GM23338 (cell line): ENCODE measurements around the gene CADM4.

Experiments
- CREB1 ChIP-seq: fragments of 250-450 bp; sonication (Bioruptor Pico); IDR thresholded peaks from 2 replicates; pipeline ENCODE4 v1.5.0; 2020; ENCODE audit warnings: low read depth, mild to moderate bottlenecking, moderate library complexity
- EZH2 ChIP-seq: fragments of 200-600 bp; sonication (generic); IDR thresholded peaks from one replicate; pipeline ENCODE4 v1.8.0; 2017; ENCODE audit warnings: antibody characterized with exemption, mild to moderate bottlenecking, low read depth; ENCODE audit not compliant: unreplicated experiment
- EZH2phosphoT487 ChIP-seq: fragments of 200-600 bp; sonication (generic); IDR thresholded peaks from one replicate; pipeline ENCODE4 v1.8.1; 2018; ENCODE audit warnings: antibody characterized with exemption; ENCODE audit not compliant: unreplicated experiment
- NANOG ChIP-seq: IDR thresholded peaks from 2 replicates; pipeline ENCODE4 v1.6.1; 2016; ENCODE audit warnings: antibody characterized with exemption, borderline replicate concordance
- POLR2AphosphoS5 ChIP-seq: IDR thresholded peaks from 2 replicates; pipeline ENCODE4 v1.6.1; 2016; ENCODE audit warnings: antibody characterized with exemption, low read depth
- STAT1 ChIP-seq: IDR thresholded peaks from one replicate; pipeline ENCODE4 v1.6.1; 2016; ENCODE audit warnings: antibody characterized with exemption; ENCODE audit not compliant: unreplicated experiment
- ZNF331 ChIP-seq: fragments of 250-450 bp; sonication (Bioruptor Pico); IDR thresholded peaks from 2 replicates; pipeline ENCODE4 v1.5.0; 2020; ENCODE audit warnings: low read depth, mild to moderate bottlenecking, moderate library complexity
- TF ChIP-seq, protein P1 (sequence below), 2 experiments: fragments of 200-600 bp in 1 of 2; sonication (generic) in 1 of 2; conservative IDR thresholded peaks; 2 replicates each; pipeline versions ENCODE4 v1.5.1 to v1.6.1; 2016 to 2017; ENCODE audit warnings: antibody characterized with exemption in 2 of 2, low read depth in 2 of 2, mild to moderate bottlenecking in 2 of 2, moderate library complexity in 1 of 2
- TF ChIP-seq, protein P2 (sequence below): IDR thresholded peaks from one replicate; pipeline ENCODE4 v1.6.1; 2018; ENCODE audit warnings: antibody characterized with exemption; ENCODE audit not compliant: unreplicated experiment

DNA sequence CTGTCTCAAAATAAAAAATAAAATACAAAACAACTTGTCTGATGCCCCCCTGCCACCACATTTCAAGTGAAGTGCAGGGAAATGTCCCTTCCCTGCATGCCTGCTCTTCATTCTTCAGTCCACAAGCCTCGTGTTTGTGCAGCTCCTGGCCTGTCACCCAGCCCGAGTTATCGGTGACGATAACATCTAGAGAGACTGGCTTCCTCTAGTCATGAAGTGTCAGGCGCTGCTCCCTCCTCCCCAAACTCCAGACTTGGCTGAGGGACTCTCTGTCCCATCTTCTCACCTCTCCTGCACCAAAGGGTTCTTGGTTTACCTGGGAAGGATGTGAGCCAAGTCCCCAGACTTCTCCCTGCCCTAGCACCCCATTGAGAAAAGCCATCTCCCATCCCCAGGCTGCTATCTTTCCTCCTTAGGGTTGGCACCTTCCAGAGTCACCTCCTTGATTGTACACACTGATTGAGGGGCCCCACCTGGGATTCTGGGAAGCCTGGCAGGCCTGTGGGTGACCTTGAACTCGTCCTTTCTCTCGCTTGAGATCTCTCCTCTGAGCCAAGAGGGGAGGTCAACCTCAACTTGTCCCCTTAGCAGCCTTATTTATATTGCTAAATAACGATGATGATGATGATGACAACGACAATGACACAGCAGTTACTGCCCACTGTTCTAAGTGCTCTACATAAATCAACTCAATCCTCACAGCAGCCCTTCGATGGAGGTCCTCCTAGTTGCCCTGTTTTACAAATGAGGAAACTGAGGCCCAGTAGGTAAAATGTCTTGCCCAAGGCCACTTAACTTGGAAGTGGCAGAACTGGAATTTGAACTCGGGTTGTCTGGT, 43.4 kb upstream of the CADM4 start:
- TF ChIP-seq, protein P1, sequence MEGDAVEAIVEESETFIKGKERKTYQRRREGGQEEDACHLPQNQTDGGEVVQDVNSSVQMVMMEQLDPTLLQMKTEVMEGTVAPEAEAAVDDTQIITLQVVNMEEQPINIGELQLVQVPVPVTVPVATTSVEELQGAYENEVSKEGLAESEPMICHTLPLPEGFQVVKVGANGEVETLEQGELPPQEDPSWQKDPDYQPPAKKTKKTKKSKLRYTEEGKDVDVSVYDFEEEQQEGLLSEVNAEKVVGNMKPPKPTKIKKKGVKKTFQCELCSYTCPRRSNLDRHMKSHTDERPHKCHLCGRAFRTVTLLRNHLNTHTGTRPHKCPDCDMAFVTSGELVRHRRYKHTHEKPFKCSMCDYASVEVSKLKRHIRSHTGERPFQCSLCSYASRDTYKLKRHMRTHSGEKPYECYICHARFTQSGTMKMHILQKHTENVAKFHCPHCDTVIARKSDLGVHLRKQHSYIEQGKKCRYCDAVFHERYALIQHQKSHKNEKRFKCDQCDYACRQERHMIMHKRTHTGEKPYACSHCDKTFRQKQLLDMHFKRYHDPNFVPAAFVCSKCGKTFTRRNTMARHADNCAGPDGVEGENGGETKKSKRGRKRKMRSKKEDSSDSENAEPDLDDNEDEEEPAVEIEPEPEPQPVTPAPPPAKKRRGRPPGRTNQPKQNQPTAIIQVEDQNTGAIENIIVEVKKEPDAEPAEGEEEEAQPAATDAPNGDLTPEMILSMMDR (conservative IDR thresholded peaks at IDR 0.05; ENCODE audit: low read depth in 2 of 2), result no peak
- TF ChIP-seq, protein P2, sequence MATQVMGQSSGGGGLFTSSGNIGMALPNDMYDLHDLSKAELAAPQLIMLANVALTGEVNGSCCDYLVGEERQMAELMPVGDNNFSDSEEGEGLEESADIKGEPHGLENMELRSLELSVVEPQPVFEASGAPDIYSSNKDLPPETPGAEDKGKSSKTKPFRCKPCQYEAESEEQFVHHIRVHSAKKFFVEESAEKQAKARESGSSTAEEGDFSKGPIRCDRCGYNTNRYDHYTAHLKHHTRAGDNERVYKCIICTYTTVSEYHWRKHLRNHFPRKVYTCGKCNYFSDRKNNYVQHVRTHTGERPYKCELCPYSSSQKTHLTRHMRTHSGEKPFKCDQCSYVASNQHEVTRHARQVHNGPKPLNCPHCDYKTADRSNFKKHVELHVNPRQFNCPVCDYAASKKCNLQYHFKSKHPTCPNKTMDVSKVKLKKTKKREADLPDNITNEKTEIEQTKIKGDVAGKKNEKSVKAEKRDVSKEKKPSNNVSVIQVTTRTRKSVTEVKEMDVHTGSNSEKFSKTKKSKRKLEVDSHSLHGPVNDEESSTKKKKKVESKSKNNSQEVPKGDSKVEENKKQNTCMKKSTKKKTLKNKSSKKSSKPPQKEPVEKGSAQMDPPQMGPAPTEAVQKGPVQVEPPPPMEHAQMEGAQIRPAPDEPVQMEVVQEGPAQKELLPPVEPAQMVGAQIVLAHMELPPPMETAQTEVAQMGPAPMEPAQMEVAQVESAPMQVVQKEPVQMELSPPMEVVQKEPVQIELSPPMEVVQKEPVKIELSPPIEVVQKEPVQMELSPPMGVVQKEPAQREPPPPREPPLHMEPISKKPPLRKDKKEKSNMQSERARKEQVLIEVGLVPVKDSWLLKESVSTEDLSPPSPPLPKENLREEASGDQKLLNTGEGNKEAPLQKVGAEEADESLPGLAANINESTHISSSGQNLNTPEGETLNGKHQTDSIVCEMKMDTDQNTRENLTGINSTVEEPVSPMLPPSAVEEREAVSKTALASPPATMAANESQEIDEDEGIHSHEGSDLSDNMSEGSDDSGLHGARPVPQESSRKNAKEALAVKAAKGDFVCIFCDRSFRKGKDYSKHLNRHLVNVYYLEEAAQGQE, result no peak
- TF ChIP-seq POLR2AphosphoS5 (no peak), EZH2phosphoT487 (no peak), EZH2 (no peak), STAT1 (no peak), NANOG (no peak), CREB1 (CRISPR knock-in tag) (no peak), ZNF331 (no peak)
